ENCODE results near the gene BNC2.

DNA sequence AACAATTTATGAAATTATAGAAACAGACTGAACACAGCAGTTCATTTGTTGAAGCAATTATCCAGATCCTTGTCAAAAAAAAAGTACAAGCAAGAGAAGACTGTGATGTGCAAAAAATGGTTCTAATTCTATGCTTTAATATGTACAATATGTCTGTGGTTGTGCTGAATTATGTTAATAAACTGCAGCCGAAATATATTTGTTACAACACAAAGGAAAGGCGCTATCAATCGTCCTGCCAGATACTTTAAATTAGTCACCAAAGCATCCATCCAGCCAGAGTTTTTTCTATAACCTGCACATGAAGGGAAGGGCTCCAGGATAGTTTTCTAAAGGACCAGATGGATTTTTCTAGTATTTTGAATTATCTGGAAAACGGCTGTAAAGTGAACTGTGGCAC, 259.5 kb downstream of the BNC2 start:
- TF ChIP-seq, protein P1, sequence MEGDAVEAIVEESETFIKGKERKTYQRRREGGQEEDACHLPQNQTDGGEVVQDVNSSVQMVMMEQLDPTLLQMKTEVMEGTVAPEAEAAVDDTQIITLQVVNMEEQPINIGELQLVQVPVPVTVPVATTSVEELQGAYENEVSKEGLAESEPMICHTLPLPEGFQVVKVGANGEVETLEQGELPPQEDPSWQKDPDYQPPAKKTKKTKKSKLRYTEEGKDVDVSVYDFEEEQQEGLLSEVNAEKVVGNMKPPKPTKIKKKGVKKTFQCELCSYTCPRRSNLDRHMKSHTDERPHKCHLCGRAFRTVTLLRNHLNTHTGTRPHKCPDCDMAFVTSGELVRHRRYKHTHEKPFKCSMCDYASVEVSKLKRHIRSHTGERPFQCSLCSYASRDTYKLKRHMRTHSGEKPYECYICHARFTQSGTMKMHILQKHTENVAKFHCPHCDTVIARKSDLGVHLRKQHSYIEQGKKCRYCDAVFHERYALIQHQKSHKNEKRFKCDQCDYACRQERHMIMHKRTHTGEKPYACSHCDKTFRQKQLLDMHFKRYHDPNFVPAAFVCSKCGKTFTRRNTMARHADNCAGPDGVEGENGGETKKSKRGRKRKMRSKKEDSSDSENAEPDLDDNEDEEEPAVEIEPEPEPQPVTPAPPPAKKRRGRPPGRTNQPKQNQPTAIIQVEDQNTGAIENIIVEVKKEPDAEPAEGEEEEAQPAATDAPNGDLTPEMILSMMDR (IDR thresholded peaks at IDR 0.05) = no peak
- no peak for TF ChIP-seq POLR2A (IDR thresholded peaks at IDR 0.05)

Data from right lobe of liver (tissue), 4 donors.